ENCODE measurements around the gene GRAP2.

GRCh38 chr22:39872548-39872947 is 28.3 kb upstream of the GRAP2 start:
- no peak for TF ChIP-seq POLR2A (IDR thresholded peaks at IDR 0.05; ENCODE audit: low read depth, low read length)
- TF ChIP-seq, protein P1, sequence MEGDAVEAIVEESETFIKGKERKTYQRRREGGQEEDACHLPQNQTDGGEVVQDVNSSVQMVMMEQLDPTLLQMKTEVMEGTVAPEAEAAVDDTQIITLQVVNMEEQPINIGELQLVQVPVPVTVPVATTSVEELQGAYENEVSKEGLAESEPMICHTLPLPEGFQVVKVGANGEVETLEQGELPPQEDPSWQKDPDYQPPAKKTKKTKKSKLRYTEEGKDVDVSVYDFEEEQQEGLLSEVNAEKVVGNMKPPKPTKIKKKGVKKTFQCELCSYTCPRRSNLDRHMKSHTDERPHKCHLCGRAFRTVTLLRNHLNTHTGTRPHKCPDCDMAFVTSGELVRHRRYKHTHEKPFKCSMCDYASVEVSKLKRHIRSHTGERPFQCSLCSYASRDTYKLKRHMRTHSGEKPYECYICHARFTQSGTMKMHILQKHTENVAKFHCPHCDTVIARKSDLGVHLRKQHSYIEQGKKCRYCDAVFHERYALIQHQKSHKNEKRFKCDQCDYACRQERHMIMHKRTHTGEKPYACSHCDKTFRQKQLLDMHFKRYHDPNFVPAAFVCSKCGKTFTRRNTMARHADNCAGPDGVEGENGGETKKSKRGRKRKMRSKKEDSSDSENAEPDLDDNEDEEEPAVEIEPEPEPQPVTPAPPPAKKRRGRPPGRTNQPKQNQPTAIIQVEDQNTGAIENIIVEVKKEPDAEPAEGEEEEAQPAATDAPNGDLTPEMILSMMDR (IDR thresholded peaks at IDR 0.05; ENCODE audit: extremely low read depth in 1 of 2, insufficient read depth in 1 of 2, low read depth in 1 of 2, low read length in 2 of 2) = no peak
- TF ChIP-seq EZH2 (IDR thresholded peaks at IDR 0.05; ENCODE audit: borderline replicate concordance, low read depth, low read length, severe bottlenecking) = no peak
- TF ChIP-seq POLR2AphosphoS5 (IDR thresholded peaks at IDR 0.05; ENCODE audit: insufficient read depth, low read depth, low read length) = no peak
- TF ChIP-seq JUN (IDR thresholded peaks at IDR 0.05; ENCODE audit: borderline replicate concordance, insufficient read depth, insufficient read length, low read depth) = no peak
- TF ChIP-seq, protein P2, sequence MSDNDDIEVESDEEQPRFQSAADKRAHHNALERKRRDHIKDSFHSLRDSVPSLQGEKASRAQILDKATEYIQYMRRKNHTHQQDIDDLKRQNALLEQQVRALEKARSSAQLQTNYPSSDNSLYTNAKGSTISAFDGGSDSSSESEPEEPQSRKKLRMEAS (IDR thresholded peaks at IDR 0.05; ENCODE audit: insufficient read depth, insufficient read length) = no peak
- TF ChIP-seq FOS (IDR thresholded peaks at IDR 0.05; ENCODE audit: borderline replicate concordance, insufficient read depth, low read length) = no peak
- no peak for TF ChIP-seq MYC (IDR thresholded peaks at IDR 0.05; ENCODE audit: low read depth, low read length)

All from endothelial cell of umbilical vein (primary cell).